H1 (cell line): ENCODE data around the gene DOCK9. TPM values are rescaled to one million over a fixed set of nuclear protein-coding genes. Genes with fewer than 3 reads are reported as not detected.

ENCODE experiments used
- CTCF ChIA-PET: fragments of 300-600 bp; sonication (Branson Sonifier 250); formaldehyde crosslinking; loops from one replicate; lab custom pipeline; 2021; ENCODE audit not compliant: partially characterized antibody; lab: Charles Lee
- POLR2A ChIA-PET: fragments of 300-600 bp; sonication (Branson Sonifier 250); formaldehyde crosslinking; loops from one replicate; lab custom pipeline; 2021; ENCODE audit warnings: inconsistent platforms; ENCODE audit not compliant: partially characterized antibody; lab: Charles Lee
- DNase-seq, 2 experiments: peaks; one replicate each; pipeline versions ENCODE4 v3.0.0 to v3.0.0-alpha.2; 2010 to 2022; ENCODE audit warnings: low spot score in 2 of 2, low read depth in 1 of 2, mixed read lengths in 1 of 2
- FAIRE-seq: peaks from 2 replicates; lab custom pipeline; 2011; peaks lifted over from hg19 to GRCh38; lab: Jason Lieb, UNC
- H2AFZ ChIP-seq: 2 replicates; pipeline ENCODE4 v1.8.1; 2012; ENCODE audit warnings: low read length, inconsistent platforms
- H2AK5ac ChIP-seq: 2 replicates; pipeline ENCODE4 v1.6.1; 2013; ENCODE audit warnings: low read depth, low read length
- H2BK120ac ChIP-seq: replicated peaks from 2 replicates; pipeline ENCODE3; 2013; ENCODE audit warnings: low read depth, low read length, inconsistent platforms
- H2BK12ac ChIP-seq: 2 replicates; pipeline ENCODE4 v1.6.1; 2013; ENCODE audit warnings: low read depth, low read length
- H2BK15ac ChIP-seq: 2 replicates; pipeline ENCODE4 v1.6.1; 2013; ENCODE audit warnings: low read length
- H2BK20ac ChIP-seq: 2 replicates; pipeline ENCODE4 v1.6.1; 2013; ENCODE audit warnings: low read length
- H2BK5ac ChIP-seq: 2 replicates; pipeline ENCODE4 v1.6.1; 2013; ENCODE audit warnings: low read depth, low read length
- H3K14ac ChIP-seq: 2 replicates; pipeline ENCODE4 v1.6.1; 2013; ENCODE audit warnings: inconsistent platforms; ENCODE audit not compliant: insufficient read length
- H3K18ac ChIP-seq: 2 replicates; pipeline ENCODE4 v1.6.1; 2013; ENCODE audit warnings: low read length; ENCODE audit errors: extremely low read depth
- H3K23ac ChIP-seq: 2 replicates; pipeline ENCODE4 v1.6.1; 2013; ENCODE audit warnings: inconsistent platforms; ENCODE audit not compliant: insufficient read length
- H3K23me2 ChIP-seq: 2 replicates; pipeline ENCODE4 v1.6.1; 2013; ENCODE audit warnings: low read depth, low read length
- H3K27ac ChIP-seq: 2 replicates; pipeline ENCODE4 v1.6.1; 2011; ENCODE audit warnings: low read depth, low read length, inconsistent platforms
- H3K27me3 ChIP-seq, 4 experiments: replicated peaks in 1 of 4; 1 replicate in 1 of 4; 2 replicates in 3 of 4; pipeline versions ENCODE4 v1.6.1 to v1.8.1; 2011 to 2013; ENCODE audit warnings: low read length in 3 of 4, mild to moderate bottlenecking in 3 of 4, inconsistent platforms in 2 of 4, mixed read lengths in 2 of 4, moderate library complexity in 1 of 4; ENCODE audit not compliant: control insufficient read depth in 3 of 4, insufficient read depth in 3 of 4; ENCODE audit errors: extremely low read depth in 1 of 4
- H3K36me3 ChIP-seq, 4 experiments: 2 replicates each; pipeline versions ENCODE4 v1.6.1 to v1.8.1; 2011 to 2013; ENCODE audit warnings: mild to moderate bottlenecking in 4 of 4, low read length in 3 of 4, moderate library complexity in 2 of 4, control low read depth in 1 of 4, inconsistent platforms in 1 of 4; ENCODE audit not compliant: insufficient read depth in 4 of 4, control insufficient read depth in 2 of 4
- H3K4ac ChIP-seq: replicated peaks from 2 replicates; pipeline ENCODE3; 2013; ENCODE audit warnings: low read length, low read depth, mixed read lengths, inconsistent platforms; ENCODE audit not compliant: insufficient read length
- H3K4me1 ChIP-seq, 4 experiments: replicated peaks in 1 of 4; 1 replicate in 1 of 4; 2 replicates in 3 of 4; pipeline versions ENCODE4 v1.6.1 to v1.8.1; 2011 to 2013; ENCODE audit warnings: low read length in 3 of 4, inconsistent platforms in 2 of 4, mixed read lengths in 1 of 4; ENCODE audit not compliant: insufficient read depth in 4 of 4, control insufficient read depth in 3 of 4
- H3K4me2 ChIP-seq, 2 experiments: 2 replicates each; pipeline versions ENCODE4 v1.6.1 to v1.8.1; 2011 to 2013; ENCODE audit warnings: low read depth in 2 of 2, low read length in 2 of 2, control low read depth in 1 of 2, inconsistent platforms in 1 of 2, mild to moderate bottlenecking in 1 of 2; ENCODE audit not compliant: insufficient read depth in 1 of 2
- H3K4me3 ChIP-seq, 4 experiments: fragments of 200-600, 300-600 bp in 1 of 4; sonication (generic), shearing (Covaris generic), sonication (Bioruptor Twin) in 1 of 4; 2 replicates each; pipeline versions ENCODE4 v1.5.1 to v1.8.1; 2011 to 2016; ENCODE audit warnings: low read length in 4 of 4, low read depth in 3 of 4, control low read depth in 2 of 4, inconsistent platforms in 2 of 4, mild to moderate bottlenecking in 2 of 4, mixed read lengths in 1 of 4, moderate library complexity in 1 of 4; ENCODE audit not compliant: insufficient read depth in 2 of 4; ENCODE audit errors: extremely low read depth in 1 of 4
- H3K56ac ChIP-seq: replicated peaks from 2 replicates; pipeline ENCODE3; 2013; ENCODE audit warnings: low read depth, mild to moderate bottlenecking, mixed read lengths, low read length, inconsistent platforms; ENCODE audit not compliant: insufficient read length
- H3K79me1 ChIP-seq: 2 replicates; pipeline ENCODE4 v1.6.1; 2013; ENCODE audit warnings: low read depth, low read length, control low read depth
- H3K79me2 ChIP-seq, 2 experiments: 2 replicates each; pipeline versions ENCODE4 v1.6.1 to v1.8.1; 2012 to 2013; ENCODE audit warnings: low read length in 2 of 2, mild to moderate bottlenecking in 2 of 2, inconsistent platforms in 1 of 2; ENCODE audit not compliant: insufficient read depth in 2 of 2, control insufficient read depth in 1 of 2
- H3K9ac ChIP-seq, 4 experiments: replicated peaks in 1 of 4; 1 replicate in 1 of 4; 2 replicates in 3 of 4; pipeline versions ENCODE4 v1.6.1 to v1.8.1; 2011 to 2013; ENCODE audit warnings: low read depth in 3 of 4, low read length in 3 of 4, control low read depth in 2 of 4, mild to moderate bottlenecking in 2 of 4, moderate library complexity in 2 of 4, inconsistent platforms in 1 of 4; ENCODE audit errors: extremely low read depth in 1 of 4
- H3K9me3 ChIP-seq, 2 experiments: 2 replicates each; pipeline versions ENCODE4 v1.6.1 to v1.8.1; 2012 to 2013; ENCODE audit warnings: mild to moderate bottlenecking in 2 of 2, moderate library complexity in 2 of 2, control low read depth in 1 of 2, inconsistent platforms in 1 of 2, low read depth in 1 of 2, low read length in 1 of 2, mixed read lengths in 1 of 2; ENCODE audit not compliant: insufficient read depth in 2 of 2
- H4K20me1 ChIP-seq, 2 experiments: replicated peaks in 1 of 2; 2 replicates each; pipeline versions ENCODE3 to v1.8.1; 2011 to 2013; ENCODE audit warnings: inconsistent platforms in 2 of 2, low read length in 2 of 2, mild to moderate bottlenecking in 1 of 2; ENCODE audit not compliant: insufficient read depth in 2 of 2, control insufficient read depth in 1 of 2
- H4K5ac ChIP-seq: 2 replicates; pipeline ENCODE4 v1.6.1; 2013; ENCODE audit warnings: low read length, low read depth, mixed read lengths, inconsistent platforms; ENCODE audit not compliant: insufficient read length
- H4K8ac ChIP-seq: 2 replicates; pipeline ENCODE4 v1.8.0; 2013; ENCODE audit warnings: mild to moderate bottlenecking, moderate library complexity, low read length, inconsistent platforms; ENCODE audit not compliant: insufficient read depth; ENCODE audit errors: extremely low read depth
- H4K91ac ChIP-seq: replicated peaks from 2 replicates; pipeline ENCODE3; 2013; ENCODE audit warnings: low read length, mixed read lengths, inconsistent platforms; ENCODE audit not compliant: insufficient read length
- CBX8 ChIP-seq: fragments of 300-800, 300-1000 bp; sonication (generic); IDR thresholded peaks from 2 replicates; pipeline ENCODE4 v1.7.1; 2016; ENCODE audit warnings: low read depth, low read length, borderline replicate concordance
- CHD1 ChIP-seq: IDR thresholded peaks from 2 replicates; pipeline ENCODE4 v1.6.1; 2012; ENCODE audit warnings: low read depth, low read length, improper control_type of control experiment
- FOSL1 ChIP-seq: IDR thresholded peaks from 2 replicates; pipeline ENCODE4 v1.6.1; 2011; ENCODE audit warnings: mild to moderate bottlenecking, low read depth, low read length, moderate library complexity; ENCODE audit not compliant: insufficient read depth
- GABPA ChIP-seq: IDR thresholded peaks from 2 replicates; pipeline ENCODE4 v1.6.1; 2011; ENCODE audit warnings: mild to moderate bottlenecking, low read length, moderate library complexity, borderline replicate concordance; ENCODE audit not compliant: insufficient read depth
- HDAC2 ChIP-seq, 2 experiments: fragments of 300-600 bp in 1 of 2; sonication (generic) in 1 of 2; IDR thresholded peaks; 2 replicates each; pipeline ENCODE4 v1.6.1; 2011 to 2012; ENCODE audit warnings: low read depth in 2 of 2, low read length in 2 of 2, mild to moderate bottlenecking in 2 of 2, moderate library complexity in 2 of 2, borderline replicate concordance in 1 of 2, inconsistent platforms in 1 of 2
- KDM1A ChIP-seq: fragments of 200-600, 300-600 bp; sonication (generic); IDR thresholded peaks from 2 replicates; pipeline ENCODE4 v1.7.1; 2016; ENCODE audit warnings: mild to moderate bottlenecking, low read length, borderline replicate concordance
- KDM4A ChIP-seq: IDR thresholded peaks from one replicate; pipeline ENCODE4 v1.7.1; 2012; ENCODE audit warnings: low read depth, mild to moderate bottlenecking, moderate library complexity, low read length, inconsistent platforms; ENCODE audit not compliant: severe bottlenecking
- PHF8 ChIP-seq: fragments of 200-600 bp; sonication (generic); conservative IDR thresholded peaks from 2 replicates; pipeline ENCODE4 v1.7.1; 2012; ENCODE audit warnings: low read depth, mild to moderate bottlenecking, inconsistent platforms, low read length, moderate library complexity
- POLR2A ChIP-seq, 2 experiments: IDR thresholded peaks; 1 replicate in 1 of 2; 2 replicates in 1 of 2; pipeline ENCODE4 v1.6.1; 2011; ENCODE audit warnings: low read depth in 2 of 2, low read length in 2 of 2, mild to moderate bottlenecking in 2 of 2; ENCODE audit errors: control extremely low read depth in 1 of 2
- RAD21 ChIP-seq, 2 experiments: IDR thresholded peaks in 1 of 2; conservative IDR thresholded peaks in 1 of 2; 2 replicates each; pipeline ENCODE4 v1.6.1; 2011; ENCODE audit warnings: low read depth in 2 of 2, low read length in 2 of 2, improper control_type of control experiment in 1 of 2, inconsistent platforms in 1 of 2, mild to moderate bottlenecking in 1 of 2, moderate library complexity in 1 of 2
- SP4 ChIP-seq: IDR thresholded peaks from 2 replicates; pipeline ENCODE4 v1.6.1; 2012; ENCODE audit warnings: low read length, inconsistent platforms
- SUZ12 ChIP-seq: fragments of 200-600 bp; sonication (generic); IDR thresholded peaks from 2 replicates; pipeline ENCODE4 v1.6.1; 2012; ENCODE audit warnings: mild to moderate bottlenecking, inconsistent platforms, low read length, moderate library complexity, mixed read lengths
- TBP ChIP-seq: IDR thresholded peaks from 2 replicates; pipeline ENCODE4 v1.6.1; 2011; ENCODE audit warnings: low read depth, low read length, improper control_type of control experiment
- WGBS, 2 experiments: shearing (Covaris generic) in 1 of 2; methylation state at CpG; one replicate each; pipeline versions ENCODE4 v1.1.6 to v1.1.7; 2013 to 2015; ENCODE audit warnings: low lambda C conversion rate in 2 of 2, mixed read lengths in 2 of 2, inconsistent platforms in 1 of 2, low coverage in 1 of 2, missing lambda C conversion rate in 1 of 2; ENCODE audit not compliant: insufficient replicate concordance in 2 of 2, insufficient coverage in 1 of 2, insufficient read length in 1 of 2; ENCODE audit errors: extremely low coverage in 1 of 2, missing lambda C conversion rate in 1 of 2; 5-methylcytosine and 5-hydroxymethylcytosine counted together
- polyA plus RNA-seq, 7 experiments: library from polyadenylated mRNA; depleted of rRNA in 3 of 7; stranded (reverse) in 5 of 7; unstranded in 2 of 7; fragments of >200 nt in 5 of 7; fragments of 200-250 nt in 2 of 7; gene quantifications; 1 replicate in 5 of 7; 2 replicates in 1 of 7; 4 replicates in 1 of 7; pipeline versions ENCODE4 v1.2.1 to v1.2.3, GENCODE V29; 2011 to 2013; ENCODE audit warnings: missing spikeins in 2 of 7, mixed read lengths in 2 of 7
- total RNA-seq: library from RNA; stranded (reverse); fragmentation: NEBNext Ultra II Directional; extraction: Animal tissue kit (Norgen Biotek cat#: 25700); gene quantifications from 2 replicates; pipeline ENCODE4 v1.2.1, GENCODE V29; 2021

The DOCK9 gene
- total and polyA plus RNA-seq, 2 of the 8 experiments (the other 6 are each of a cell fraction or from before 2014, with no cell fraction given): 21.6 to 31.5 TPM

DNA sequence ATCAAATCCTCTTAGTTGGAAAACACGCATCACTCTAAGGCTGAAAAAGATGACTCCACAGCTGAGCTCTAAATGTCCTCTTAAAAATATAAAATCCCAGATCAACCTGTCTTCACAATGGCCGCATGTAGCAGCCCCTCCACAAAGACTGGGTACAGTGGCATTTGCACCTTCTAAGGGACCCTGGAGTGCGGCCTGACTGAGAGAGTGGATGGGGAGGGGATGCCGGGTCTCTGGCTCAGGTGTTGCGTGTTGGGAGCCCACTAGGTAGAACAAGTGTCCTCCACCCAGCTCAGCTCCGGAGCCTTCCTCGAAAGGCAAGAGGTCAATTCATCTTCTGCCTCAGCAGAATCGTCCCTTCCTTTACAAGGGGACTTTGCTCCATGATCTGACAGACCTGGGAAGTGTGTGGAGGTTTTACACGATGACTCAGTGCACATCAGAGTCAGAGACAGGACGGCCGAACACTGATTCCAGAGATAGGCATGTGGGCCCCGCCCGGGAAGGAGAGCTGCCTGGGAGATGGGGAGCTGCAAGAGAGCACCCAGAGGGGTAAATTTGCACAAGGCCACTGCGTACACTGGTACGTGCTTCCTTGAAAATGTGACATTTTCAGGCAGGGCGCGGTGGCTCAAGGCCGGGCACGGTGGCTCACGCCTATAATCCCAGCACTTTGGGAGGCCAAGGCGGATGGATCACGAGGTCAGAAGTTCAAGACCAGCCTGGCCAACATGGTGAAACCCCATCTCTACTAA lies 201.8 kb downstream of the DOCK9 start:
- H3K27me3 ChIP-seq: no peaks in the 10 kb centered on the region
- no peak overlapping the region for H2AFZ ChIP-seq
- no peaks in the 10 kb centered on the region for H3K79me2 ChIP-seq
- no peak overlapping the region for H3K4me2 ChIP-seq
- H4K20me1 ChIP-seq: no peaks in the 10 kb centered on the region
- no peak overlapping the region for H2BK5ac ChIP-seq
- no peak for FAIRE-seq
- no peak overlapping the region for H4K8ac ChIP-seq
- no peaks in the 10 kb centered on the region; the same call in 1 of the 2 replicates for H3K23me2 ChIP-seq
- H2BK120ac ChIP-seq: no peak overlapping the region
- H4K5ac ChIP-seq: no peak overlapping the region
- no peak overlapping the region for H3K14ac ChIP-seq
- no peak overlapping the region for H2AK5ac ChIP-seq
- CTCF ChIA-PET: interaction anchor here (1.2 to 5.0 kb wide), 4 partner anchors 15 to 64 kb away, joined by 3 to 37 read pairs (median 4); no protein-coding TSS in a partner anchor
- H4K91ac ChIP-seq: no peak overlapping the region
- no peak overlapping the region for H3K27ac ChIP-seq
- H3K4me3 ChIP-seq: no peak overlapping the region
- no peak overlapping the region for H2BK12ac ChIP-seq
- H3K36me3 ChIP-seq: no peaks in the 10 kb centered on the region
- no peak overlapping the region for H3K23ac ChIP-seq
- WGBS, 2 experiments: 91% methylated on average over 22 of the region's 22 CpGs; no CpG with 5 or more reads in 1 of the 2 experiments
- H3K18ac ChIP-seq: no peak overlapping the region
- no peak overlapping the region for H3K9ac ChIP-seq
- no peaks in the 10 kb centered on the region for H3K9me3 ChIP-seq
- POLR2A ChIA-PET: no interaction called here
- no peak overlapping the region for H3K56ac ChIP-seq
- no peaks in the 10 kb centered on the region for H3K79me1 ChIP-seq
- no peak overlapping the region for H2BK20ac ChIP-seq
- no peak overlapping the region for H3K4ac ChIP-seq
- H2BK15ac ChIP-seq: no peak overlapping the region
- DNase-seq: no peak
- H3K4me1 ChIP-seq: no peaks in the 10 kb centered on the region; a peak in 1 of 7 replicates
- TF ChIP-seq CHD1: no peak
- TF ChIP-seq HDAC2 (IDR thresholded peaks at IDR 0.05; ENCODE audit: borderline replicate concordance in 1 of 2, low read depth in 2 of 2, low read length in 2 of 2): no peak
- no peak for TF ChIP-seq TBP
- TF ChIP-seq KDM1A: no peak
- TF ChIP-seq GABPA: no peak
- no peak for TF ChIP-seq FOSL1
- no peak for TF ChIP-seq SUZ12
- TF ChIP-seq SP4: no peak
- no peak for TF ChIP-seq POLR2A (IDR thresholded peaks at IDR 0.05; ENCODE audit: control extremely low read depth in 1 of 2, low read depth in 2 of 2, low read length in 2 of 2)
- TF ChIP-seq KDM4A: no peak
- no peak for TF ChIP-seq CBX8
- no peak for TF ChIP-seq PHF8
- TF ChIP-seq RAD21 (IDR thresholded peaks at IDR 0.05 in 1 of 2, conservative IDR thresholded peaks at IDR 0.05 in 1 of 2; ENCODE audit: low read depth in 2 of 2, low read length in 2 of 2): no peak
